NT2/D1 (cell line): ENCODE data around the gene JUN.

Experiments
- SUZ12 ChIP-seq: IDR thresholded peaks from 2 replicates; pipeline ENCODE4 v1.6.1; 2011; ENCODE audit not compliant: insufficient read length, insufficient read depth; ENCODE audit errors: extremely low read depth
- YY1 ChIP-seq: IDR thresholded peaks from 2 replicates; pipeline ENCODE4 v1.6.1; 2011; ENCODE audit not compliant: insufficient read length, insufficient read depth
- ZNF274 ChIP-seq: IDR thresholded peaks from 2 replicates; pipeline ENCODE4 v1.6.1; 2011; ENCODE audit warnings: mild to moderate bottlenecking, low read depth, low read length

GRCh38 chr1:58746757-58747156 is 37.1 kb downstream of the JUN start:
- TF ChIP-seq ZNF274 (no peak), YY1 (no peak), SUZ12 (no peak)
